Measurements from ENCODE around the gene AVL9.
"Not testable (repeated sequence)": the region's sequence is repeated elsewhere in the genome, so short reads cannot be mapped to it uniquely, and the experiment has no call there.

AVL9 gene

DNA sequence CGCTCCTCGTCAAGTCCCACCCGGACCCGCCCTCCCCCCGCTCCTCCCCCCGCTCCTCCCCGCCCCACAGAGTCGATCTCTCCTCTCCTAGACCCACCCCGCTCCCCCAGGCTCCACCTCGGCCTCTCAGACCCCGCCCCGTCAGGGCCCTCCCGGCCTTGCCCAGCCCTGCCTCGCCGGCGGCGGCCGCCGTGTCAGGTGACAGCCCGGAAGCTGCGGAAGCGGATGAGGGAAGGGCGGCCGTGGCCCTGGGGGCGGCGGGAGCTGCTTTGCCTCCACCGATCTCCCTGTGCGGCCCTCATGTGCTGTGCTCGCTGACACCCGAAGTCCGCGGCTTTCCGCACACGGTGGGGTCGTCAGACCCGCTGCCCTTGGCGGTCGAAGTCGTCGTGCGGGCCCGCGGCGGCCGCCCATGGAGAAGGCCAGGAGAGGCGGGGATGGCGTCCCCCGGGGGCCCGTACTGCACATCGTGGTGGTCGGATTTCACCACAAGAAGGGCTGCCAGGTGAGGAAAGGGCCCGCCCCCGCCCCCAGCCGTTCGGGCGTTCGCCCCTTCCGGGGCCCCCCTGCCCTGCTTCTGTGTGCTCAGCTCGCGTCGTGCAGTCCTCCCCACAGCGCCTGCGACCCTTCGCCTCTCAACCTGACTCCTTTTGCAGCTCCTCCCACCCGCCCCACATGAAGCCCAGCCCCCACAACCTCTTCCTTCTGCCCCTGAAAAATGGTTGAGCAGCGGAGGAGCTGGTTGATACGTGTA, at the start of gene AVL9:
Gene AVL9, plus strand, starts transcription at position 192 of the 754 bp plus-strand sequence. Its CDS starts 221 bp downstream, at position 413.
- DNase-seq, result peak; percentile 99

DNA sequence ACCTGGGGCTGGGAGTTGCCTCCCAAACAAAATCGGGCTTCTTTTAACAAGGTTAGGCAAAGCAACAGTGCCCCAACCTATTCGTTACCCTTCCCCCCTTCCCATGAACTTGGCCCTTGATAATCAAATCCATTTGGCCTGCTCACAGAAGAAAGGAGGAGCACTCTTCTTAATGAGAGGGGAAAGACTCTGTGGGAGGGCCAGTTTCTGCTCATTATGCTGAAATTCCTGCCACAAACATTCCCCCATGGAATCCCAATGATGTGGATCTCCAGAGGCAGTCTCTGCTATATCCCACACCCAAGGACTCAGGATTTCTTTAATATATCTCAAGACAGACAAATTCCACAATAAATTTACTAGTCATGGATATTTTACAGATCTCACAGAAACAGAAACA, 48.1 kb upstream of the AVL9 start:
- no peak for DNase-seq

DNA sequence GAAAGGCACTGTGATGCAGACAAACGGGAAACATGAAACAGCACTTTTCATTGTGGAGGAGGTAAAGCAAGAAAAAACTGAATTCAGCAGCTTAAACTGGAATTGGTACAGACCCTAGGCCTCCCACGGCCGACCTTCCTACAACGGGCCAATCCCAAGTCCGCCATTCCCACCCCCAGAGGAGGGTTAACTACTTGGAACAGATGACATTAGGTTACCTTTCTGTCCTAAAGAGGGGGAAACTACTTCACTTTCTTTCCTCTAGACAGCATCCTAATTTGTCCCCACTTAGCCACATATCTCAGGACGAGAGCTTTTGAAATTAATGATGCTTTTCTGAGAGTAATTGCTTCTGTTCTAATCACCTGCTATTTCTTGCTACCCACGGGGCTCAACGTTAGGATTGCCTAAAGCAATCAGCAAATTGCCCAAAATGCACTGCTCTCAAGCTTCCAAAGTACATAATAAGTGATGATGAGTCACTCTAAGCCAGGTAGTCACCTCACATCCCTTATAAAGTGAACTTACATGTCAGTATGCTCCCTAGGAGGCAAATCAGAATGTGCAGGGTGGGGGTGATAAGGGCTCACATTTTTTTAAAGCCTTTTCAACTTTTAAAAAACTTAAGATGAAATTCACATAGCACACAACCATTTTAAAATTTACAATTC, 41.8 kb upstream of the AVL9 start:
- no peak for DNase-seq

DNA sequence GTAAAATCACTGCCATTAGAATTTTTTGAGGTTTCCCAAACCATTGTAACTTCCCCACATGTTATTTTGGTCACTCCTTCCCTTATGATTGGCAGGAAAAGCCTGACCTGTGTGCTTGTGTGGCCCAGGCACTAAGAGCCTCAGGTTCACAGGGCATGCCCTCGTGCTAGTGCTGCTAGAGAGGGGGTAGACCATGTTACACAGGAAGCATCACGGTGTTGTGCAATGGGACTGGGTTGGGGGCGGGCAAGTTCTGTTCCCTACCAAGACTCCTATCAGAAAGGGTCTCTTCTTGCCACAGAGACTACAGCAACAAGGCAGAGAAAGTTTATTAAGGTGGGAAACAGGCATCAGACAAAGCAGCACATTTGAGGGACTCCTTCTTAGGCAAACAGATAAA, 37.3 kb upstream of the AVL9 start:
- DNase-seq, result no peak

DNA sequence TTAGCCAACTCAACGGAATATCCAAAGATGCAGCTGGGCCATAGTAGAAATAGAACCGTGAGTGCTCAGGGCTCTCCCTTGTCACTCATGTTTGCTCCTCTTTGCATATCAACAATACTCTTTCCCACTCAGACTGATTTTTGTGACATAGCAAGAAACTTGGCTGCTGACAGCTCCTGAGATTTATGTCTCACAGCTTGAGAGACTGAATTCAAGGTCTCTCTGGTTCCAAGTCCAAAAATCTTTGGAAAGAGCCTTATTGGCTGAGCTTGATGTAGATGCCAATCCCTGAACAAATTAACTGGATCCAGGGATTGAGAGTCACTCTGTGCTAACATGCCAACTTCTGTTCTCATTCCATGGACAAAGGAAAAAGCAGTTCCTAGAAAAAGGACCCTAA, 35.5 kb upstream of the AVL9 start:
- no peak for DNase-seq

DNA sequence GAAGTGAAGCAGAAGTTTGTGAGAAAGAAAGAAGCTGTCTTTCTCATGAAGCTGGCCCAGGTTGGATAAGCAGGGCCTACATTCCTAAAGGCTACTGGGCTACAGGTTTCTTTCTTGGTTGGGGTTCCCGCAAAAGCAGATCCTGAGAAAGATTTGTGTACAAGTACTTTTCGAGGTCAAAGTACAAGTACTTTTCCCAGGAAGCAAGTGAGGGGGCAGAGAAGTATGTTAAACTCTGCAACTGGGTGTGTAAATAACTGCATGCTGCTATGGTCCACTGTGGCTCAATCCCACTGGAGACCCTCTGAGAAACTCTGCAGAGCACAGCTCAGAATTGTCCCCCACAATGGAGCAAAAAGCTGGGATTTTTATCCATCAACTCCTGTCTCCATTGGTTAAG, 33.8 kb upstream of the AVL9 start:
- DNase-seq, result no peak

DNA sequence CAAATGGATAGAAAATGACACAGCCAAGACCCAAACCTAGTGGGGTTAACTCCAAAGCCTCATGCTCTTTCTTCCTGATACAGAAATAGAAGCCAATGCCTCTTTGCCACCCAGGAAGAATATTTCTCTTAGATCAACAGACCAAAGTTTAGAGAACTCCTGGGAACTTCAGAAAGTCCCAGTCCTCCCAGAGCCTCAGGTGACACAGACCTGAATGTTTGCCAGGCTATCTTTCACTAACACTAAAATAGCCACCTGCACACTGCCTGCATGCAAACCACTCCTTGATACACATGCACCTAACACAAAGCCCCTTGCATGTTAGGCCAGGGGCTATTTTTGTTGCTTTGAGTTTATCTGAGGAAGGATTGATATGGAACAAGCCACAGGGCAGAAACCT, 32.8 kb upstream of the AVL9 start:
- no peak for DNase-seq

DNA sequence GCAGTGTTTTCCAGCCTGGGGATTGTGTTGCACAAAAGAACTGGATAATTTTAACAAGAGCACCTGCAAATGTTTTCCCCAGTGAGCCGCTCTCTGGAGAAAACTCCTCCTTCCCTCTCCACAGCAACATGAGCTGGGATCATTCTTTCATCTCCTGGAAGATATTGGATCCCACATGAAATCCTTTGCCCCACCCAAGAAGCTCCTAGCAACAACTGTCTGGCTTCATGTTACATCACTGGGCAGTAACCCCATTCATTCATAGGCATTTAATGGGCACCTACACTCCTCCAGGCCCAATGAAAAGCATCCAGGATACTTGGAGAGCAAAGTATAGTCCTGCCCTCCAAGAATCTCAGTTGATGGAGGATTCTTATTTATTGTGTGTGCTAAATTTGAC, 32.3 kb upstream of the AVL9 start:
- DNase-seq, result no peak

DNA sequence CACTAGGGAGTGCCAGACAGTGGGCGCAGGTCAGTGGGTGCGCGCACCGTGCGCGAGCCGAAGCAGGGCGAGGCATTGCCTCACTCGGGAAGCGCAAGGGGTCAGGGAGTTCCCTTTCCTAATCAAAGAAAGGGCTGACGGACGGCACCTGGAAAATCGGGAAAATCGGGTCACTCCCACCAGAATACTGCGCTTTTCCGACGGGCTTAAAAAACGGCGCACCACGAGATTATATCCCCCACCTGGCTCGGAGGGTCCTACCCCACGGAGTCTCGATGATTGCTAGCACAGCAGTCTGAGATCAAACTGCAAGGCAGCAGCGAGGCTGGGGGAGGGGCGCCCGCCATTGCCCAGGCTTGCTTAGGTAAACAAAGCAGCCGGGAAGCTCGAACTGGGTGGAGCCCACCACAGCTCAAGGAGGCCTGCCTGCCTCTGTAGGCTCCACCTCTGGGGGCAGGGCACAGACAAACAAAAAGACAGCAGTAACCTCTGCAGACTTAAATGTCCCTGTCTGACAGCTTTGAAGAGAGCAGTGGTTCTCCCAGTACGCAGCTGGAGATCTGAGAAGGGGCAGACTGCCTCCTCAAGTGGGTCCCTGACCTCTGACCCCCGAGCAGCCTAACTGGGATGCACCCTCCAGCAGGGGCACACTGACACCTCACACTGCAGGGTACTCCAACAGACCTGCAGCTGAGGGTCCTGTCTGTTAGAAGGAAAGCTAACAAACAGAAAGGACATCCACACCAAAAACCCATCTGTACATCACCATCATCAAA, 30.5 kb upstream of the AVL9 start:
- DNase-seq, result not testable (repeated sequence)

DNA sequence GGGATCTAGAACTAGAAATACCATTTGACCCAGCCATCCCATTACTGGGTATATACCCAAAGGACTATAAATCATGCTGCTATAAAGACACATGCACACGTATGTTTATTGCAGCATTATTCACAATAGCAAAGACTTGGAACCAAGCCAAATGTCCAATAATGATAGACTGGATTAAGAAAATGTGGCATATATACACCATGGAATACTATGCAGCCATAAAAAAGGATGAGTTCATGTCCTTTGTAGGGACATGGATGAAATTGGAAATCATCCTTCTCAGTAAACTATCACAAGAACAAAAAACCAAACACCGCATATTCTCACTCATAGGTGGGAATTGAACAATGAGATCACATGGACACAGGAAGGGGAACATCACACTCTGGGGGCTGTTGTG, 25.3 kb upstream of the AVL9 start:
- DNase-seq, result not testable (repeated sequence)

DNA sequence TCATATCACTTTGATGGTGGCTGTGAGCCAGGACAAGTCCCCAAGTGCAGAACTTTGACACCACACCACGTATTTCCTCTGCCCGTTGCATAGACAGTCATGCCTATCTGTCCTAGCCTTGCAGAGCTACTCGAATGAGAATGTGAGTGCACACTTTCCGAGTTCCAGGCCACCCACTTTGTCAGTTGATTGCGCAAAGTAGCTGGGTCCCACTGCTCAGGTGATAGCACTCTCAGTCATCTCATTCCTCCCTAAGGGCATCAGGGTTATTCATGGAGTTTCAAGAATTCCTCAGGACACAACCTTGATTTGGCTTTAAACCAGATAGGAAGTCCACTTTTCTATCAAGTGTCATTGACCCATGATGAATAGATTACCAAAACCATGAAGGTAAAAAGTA, 24.4 kb upstream of the AVL9 start:
- no peak for DNase-seq

DNA sequence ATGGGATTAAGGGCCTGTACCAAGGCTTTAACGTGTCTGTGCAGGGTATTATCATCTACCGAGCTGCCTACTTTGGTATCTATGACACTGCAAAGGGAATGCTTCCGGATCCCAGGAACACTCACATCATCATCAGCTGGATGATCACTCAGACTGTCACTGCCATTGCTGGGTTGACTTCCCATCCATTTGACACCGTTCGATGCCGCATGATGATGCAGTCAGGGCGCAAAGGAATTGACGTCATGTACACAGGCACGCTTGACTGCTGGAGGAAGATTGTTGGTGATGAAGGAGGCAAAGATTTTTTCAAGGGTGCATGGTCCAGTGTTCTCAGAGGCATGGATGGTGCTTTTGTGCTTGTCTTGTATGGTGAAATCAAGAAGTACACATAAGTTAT, 23.3 kb upstream of the AVL9 start:
- no peak for DNase-seq

DNA sequence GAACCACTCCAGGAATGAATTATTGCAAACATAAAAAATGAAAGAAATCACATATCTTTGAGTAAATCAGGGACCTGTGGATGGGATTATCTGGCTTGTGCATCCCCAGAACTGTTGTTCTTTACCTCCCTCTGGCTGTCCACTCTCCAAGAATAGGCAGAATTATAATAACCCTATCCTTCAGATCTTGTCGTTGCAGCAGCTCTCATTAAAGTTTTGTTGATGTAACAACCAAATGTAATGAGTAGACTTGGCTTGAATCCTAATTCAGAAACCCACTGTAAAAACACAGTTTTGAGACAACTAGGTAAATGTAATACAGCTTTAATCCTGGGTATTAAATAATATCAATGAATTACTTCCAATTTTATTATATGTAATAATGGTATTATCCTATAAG, 21.3 kb upstream of the AVL9 start:
- DNase-seq, result no peak

DNA sequence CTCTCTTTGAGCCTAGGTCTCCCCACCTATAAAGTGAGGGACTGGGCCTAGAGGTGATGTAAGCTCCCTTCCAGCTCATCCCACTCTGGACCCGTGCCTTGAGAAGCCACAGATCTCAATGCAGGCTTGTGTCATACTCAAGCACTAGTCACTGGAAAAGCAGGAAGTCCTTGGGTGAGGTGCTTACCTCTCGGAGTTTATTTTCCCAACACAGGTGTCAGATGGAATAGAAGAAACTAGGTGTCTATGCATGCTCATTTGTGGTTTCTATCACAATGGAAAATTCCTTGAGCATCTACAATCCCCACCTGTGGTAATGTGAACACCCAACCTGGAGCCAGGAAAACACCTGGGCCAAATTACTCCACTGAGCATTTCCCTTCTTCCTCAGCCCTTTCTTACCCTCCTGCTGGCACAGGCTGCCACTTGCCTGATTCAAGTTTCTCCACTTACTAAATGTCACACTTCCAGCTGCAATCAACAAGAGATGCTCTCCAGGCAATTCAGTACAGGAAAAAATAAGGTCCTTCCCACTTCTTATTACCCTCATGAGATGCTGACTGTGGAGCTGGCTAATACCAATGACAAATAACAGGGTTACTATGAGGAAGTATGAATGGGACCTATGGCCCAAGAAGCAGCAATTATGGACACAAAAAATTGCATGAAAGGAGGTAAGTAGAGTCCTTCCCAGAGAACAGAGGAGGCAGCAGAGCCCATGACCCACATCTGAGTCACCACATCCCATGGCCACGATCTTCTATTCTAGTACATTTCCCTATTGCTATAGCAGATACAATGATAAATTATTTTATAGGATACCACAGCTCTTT, 18.3 kb upstream of the AVL9 start:
- DNase-seq, result no peak

DNA sequence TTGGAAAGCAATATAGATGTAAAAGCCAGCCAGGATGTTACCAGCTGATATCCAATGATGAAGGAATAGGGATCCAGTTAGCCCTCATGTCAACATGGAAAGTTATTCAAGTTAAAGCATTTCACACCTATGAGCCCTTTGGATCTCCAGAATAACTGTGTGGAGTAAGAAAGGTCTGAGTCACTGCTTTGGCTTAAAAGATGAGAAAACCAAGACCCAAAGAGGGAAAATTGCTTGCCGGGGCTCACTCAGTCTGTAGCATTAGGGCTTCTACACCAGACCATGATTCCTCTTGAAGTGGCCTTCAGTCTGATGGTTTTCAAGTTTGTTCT, 17.7 kb upstream of the AVL9 start:
- no peak for DNase-seq

DNA sequence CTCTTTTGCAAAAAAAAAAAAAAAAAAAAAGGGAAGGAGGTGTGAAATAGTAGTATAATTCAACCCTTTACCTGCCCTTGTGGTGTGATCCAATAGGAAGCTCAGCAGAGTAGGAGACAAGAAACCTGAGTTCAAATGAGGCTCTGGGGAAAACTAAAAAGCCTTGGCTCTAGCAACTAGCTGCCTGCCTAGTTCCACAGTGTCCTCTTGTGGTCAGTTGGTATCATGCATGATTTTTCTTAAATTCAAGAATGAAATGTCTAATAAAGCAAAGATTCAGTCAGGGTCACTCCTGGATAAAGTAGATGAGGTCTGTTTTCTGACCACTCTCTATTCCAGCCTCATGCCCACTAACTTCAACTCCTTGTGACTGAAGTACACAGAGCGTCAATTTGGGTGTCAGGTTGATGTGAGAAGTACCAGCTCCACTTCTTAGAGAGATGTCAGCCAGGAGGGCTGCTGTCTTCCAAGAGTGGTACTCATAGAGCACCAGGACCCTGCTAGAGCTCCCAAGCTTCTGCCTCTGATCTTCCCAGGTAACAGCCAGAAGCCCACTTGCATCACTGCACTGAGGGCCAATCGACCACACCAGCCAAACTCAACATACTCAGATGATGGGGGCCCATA, 15.6 kb upstream of the AVL9 start:
- DNase-seq, result peak; percentile 11

DNA sequence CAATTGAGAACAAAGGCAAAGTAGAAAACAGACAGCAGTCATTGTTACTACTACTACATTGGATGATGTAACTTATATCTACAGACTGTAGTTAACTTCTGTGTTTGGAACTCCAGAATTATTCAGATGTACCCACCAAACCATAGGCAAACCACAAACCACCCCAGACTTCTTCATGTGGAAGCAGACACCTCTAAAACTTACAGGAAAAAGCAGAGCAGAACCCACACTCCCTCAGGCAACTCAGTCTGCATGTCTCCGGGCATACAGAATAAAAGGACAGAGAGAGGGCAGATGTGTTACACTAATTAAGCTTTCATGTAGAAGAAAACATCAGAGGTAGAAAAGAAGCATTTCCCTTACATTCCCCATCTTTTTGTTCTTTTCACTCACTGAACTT, 14.1 kb upstream of the AVL9 start:
- DNase-seq, result no peak

DNA sequence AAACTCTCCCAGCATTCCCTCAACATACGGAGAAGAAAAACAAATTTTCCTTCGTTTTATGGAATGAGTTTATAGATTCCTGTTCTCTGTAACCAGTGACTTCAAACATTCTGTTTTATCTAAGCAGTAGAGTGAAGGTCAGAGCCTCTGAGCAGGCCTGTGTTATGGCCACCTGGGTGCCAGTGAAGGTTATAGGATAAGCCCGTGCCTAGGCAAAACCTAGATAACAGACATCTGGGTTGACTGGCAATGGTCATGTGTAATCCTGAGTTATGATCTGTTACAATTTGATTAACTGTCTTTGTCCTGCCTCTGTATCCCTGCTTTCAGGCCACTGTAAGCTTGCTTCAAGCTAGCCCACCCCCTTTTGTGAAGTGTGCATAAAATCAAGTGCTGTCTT, 13.4 kb upstream of the AVL9 start:
- no peak for DNase-seq

DNA sequence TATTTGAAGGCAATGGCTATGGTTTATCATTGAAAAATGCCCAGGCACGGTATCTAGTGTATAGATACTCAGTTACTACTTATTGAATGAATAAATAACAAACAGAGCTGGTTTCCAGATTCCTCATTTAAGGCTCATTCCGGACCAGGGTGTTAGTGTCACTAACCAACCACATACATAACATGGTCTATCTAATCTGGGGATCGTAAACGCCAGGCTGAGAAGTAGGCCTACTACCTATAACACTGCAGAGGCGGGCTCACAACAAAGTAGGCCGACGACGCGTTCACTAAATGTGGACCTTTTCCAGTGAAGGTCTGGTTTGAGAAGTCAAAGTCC, 5.5 kb upstream of the AVL9 start:
- no peak for DNase-seq

DNA sequence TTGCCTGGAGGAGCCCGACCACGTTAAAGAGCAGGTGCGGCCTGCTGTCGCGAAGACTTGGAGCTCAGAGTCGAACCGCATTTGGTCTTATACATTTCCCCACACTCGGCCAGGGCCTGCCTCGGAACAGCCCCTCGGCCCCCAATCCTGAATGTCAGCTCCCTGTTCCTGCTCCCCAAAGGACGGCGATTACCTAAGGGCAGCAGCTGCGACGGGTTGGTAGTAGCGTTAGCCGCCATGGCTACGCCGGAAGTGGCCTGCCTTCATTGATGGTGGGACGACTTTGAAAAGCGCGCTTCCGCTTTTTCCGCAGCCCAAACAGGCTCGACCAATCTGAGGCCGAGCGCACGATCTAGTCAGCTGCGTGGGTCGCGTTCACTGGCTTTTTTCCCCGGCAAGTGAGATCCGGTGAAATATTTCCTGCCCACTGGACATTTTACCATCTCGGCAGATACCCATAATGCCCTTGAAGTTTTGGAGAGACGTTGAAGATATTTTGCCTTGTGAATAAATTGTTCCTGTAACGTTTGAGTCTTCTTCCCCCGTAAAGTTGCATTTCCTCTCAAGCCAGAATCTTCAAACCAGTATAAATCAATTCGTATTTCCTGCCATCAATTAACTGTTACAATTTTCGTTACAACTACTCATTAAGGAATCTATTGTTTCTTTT, 5.0 kb upstream of the AVL9 start, which contains the start of gene LSM5:
Gene LSM5, minus strand, starts transcription at position 254 of the 670 bp plus-strand sequence. Its CDS starts 15 bp downstream, at position 239.
- peak; percentile 91 for DNase-seq

DNA sequence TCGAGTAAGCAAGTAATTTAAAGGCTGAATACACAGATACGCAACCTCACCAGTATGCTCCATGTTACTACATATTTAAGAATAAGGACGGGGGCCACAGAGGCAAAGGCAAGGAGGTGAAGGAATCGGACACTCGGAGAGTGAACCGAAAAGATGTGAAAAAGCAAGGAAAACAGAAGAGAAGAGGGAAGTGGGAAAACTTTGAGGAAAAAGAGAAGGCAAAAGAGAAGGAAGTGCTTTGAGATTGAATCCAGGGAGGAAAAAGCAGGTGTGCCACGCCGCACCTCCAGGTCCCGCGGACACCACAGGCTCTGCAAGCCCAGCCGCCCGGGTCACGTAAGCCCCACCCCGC, 367 bp upstream of the AVL9 start:
- no peak for DNase-seq
